GM12878 (cell line): ENCODE data around the gene ZBTB32. TPM values are rescaled to one million over a fixed set of nuclear protein-coding genes. Genes with fewer than 3 reads are reported as not detected.

Experiments
- BMI1 ChIP-seq: fragments of 450-650 bp; IDR thresholded peaks from 2 replicates; pipeline ENCODE4 v1.6.1; 2016; ENCODE audit warnings: mild to moderate bottlenecking, moderate library complexity, borderline replicate concordance
- CEBPB ChIP-seq, 2 experiments: fragments of 150-350 bp in 1 of 2; IDR thresholded peaks; 2 replicates each; pipeline ENCODE4 v1.6.1; 2012 to 2014; ENCODE audit warnings: low read depth in 2 of 2, low read length in 2 of 2, borderline replicate concordance in 1 of 2, inconsistent platforms in 1 of 2
- GABPA ChIP-seq: IDR thresholded peaks from 2 replicates; pipeline ENCODE4 v1.6.1; 2014; ENCODE audit warnings: antibody characterized with exemption, low read depth, mild to moderate bottlenecking, inconsistent platforms
- HCFC1 ChIP-seq: fragments of 150-350 bp; IDR thresholded peaks from 2 replicates; pipeline ENCODE4 v1.6.1; 2014; ENCODE audit warnings: low read length
- IKZF1 ChIP-seq: fragments of 450-650 bp; conservative IDR thresholded peaks from 2 replicates; pipeline ENCODE4 v1.6.1; 2017; ENCODE audit warnings: antibody characterized with exemption, mild to moderate bottlenecking
- IRF3 ChIP-seq: fragments of 450-650 bp; IDR thresholded peaks from 2 replicates; pipeline ENCODE4 v1.6.1; 2014; ENCODE audit warnings: mild to moderate bottlenecking
- KLF5 ChIP-seq: fragments of 450-650 bp; IDR thresholded peaks from 2 replicates; pipeline ENCODE4 v1.6.1; 2014; ENCODE audit warnings: mild to moderate bottlenecking; ENCODE audit not compliant: partially characterized antibody
- MLLT1 ChIP-seq: fragments of 450-650 bp; IDR thresholded peaks from 2 replicates; pipeline ENCODE4 v1.6.1; 2016; ENCODE audit warnings: mild to moderate bottlenecking
- MTA3 ChIP-seq: IDR thresholded peaks from 2 replicates; pipeline ENCODE4 v1.6.1; 2012; ENCODE audit warnings: low read length, inconsistent platforms, borderline replicate concordance
- NBN ChIP-seq: fragments of 450-650 bp; IDR thresholded peaks from 2 replicates; pipeline ENCODE4 v1.6.1; 2016
- NFXL1 ChIP-seq: fragments of 450-650 bp; IDR thresholded peaks from 2 replicates; pipeline ENCODE4 v1.6.1; 2017; ENCODE audit warnings: antibody characterized with exemption, mild to moderate bottlenecking, borderline replicate concordance
- POLR2AphosphoS5 ChIP-seq: IDR thresholded peaks from 2 replicates; pipeline ENCODE4 v1.6.1; 2011; ENCODE audit warnings: mild to moderate bottlenecking, low read length, inconsistent platforms
- RAD21 ChIP-seq: IDR thresholded peaks from 2 replicates; pipeline ENCODE4 v1.6.1; 2011; ENCODE audit warnings: mild to moderate bottlenecking, low read depth, low read length, moderate library complexity; ENCODE audit not compliant: insufficient read depth
- SIX5 ChIP-seq: IDR thresholded peaks from 2 replicates; pipeline ENCODE4 v1.6.1; 2011; ENCODE audit warnings: mild to moderate bottlenecking, low read depth, low read length, moderate library complexity; ENCODE audit not compliant: severe bottlenecking
- SP1 ChIP-seq: IDR thresholded peaks from one replicate; pipeline ENCODE4 v1.6.1; 2011; ENCODE audit warnings: low read depth, low read length
- SUPT20H ChIP-seq: IDR thresholded peaks from 2 replicates; pipeline ENCODE4 v1.6.1; 2011; ENCODE audit warnings: low read depth, mild to moderate bottlenecking, low read length, moderate library complexity, borderline replicate concordance; ENCODE audit not compliant: control insufficient read depth
- TBL1XR1 ChIP-seq: IDR thresholded peaks from 2 replicates; pipeline ENCODE4 v1.6.1; 2012; ENCODE audit warnings: low read depth, low read length, improper control_type of control experiment
- YBX1 ChIP-seq: fragments of 450-650 bp; IDR thresholded peaks from 2 replicates; pipeline ENCODE4 v1.6.1; 2016; ENCODE audit warnings: antibody characterized with exemption
- ZBTB33 ChIP-seq: fragments of 450-650 bp; IDR thresholded peaks from 2 replicates; pipeline ENCODE4 v1.6.1; 2017; ENCODE audit warnings: mild to moderate bottlenecking
- ZSCAN29 ChIP-seq: fragments of 450-650 bp; IDR thresholded peaks from 2 replicates; pipeline ENCODE4 v1.6.1; 2017; ENCODE audit warnings: mild to moderate bottlenecking, moderate library complexity
- ZZZ3 ChIP-seq: IDR thresholded peaks from 2 replicates; pipeline ENCODE4 v1.6.1; 2011; ENCODE audit warnings: low read depth; ENCODE audit not compliant: control insufficient read depth, insufficient read length
- polyA plus RNA-seq, 11 experiments: library from polyadenylated mRNA; depleted of rRNA in 4 of 11; unstranded in 6 of 11; stranded (reverse) in 5 of 11; fragments of >200 nt; fragmentation: Nextera tagmentation in 4 of 11; fragmentation: Illumina TruSeq in 1 of 11; extraction: Ambion mirVana in 4 of 11; extraction: Trizol in 1 of 11; gene quantifications; 1 replicate in 1 of 11; 2 replicates in 10 of 11; pipeline versions ENCODE4 v1.2.1 to v1.2.3, GENCODE V29; 2011 to 2016; ENCODE audit warnings: inconsistent platforms in 2 of 11, missing spikeins in 2 of 11, low read depth in 1 of 11
- total RNA-seq, 4 experiments: library from RNA; depleted of rRNA in 3 of 4; stranded (reverse); fragments of >200 nt in 3 of 4; fragmentation: Illumina TruSeq in 1 of 4; extraction: Trizol in 1 of 4; gene quantifications; 2 replicates each; pipeline versions ENCODE4 v1.2.1 to v1.2.3, GENCODE V29; 2013 to 2021

ZBTB32 gene
- total and polyA plus RNA-seq, 10 of the 15 experiments (the other 5 are each of a cell fraction or from before 2014, with no cell fraction given): 1.0 to 46.7 (median 16.0) TPM

- no peak for TF ChIP-seq ZBTB33
- TF ChIP-seq IKZF1: peak; percentile 87
- no peak for TF ChIP-seq SUPT20H
- no peak for TF ChIP-seq RAD21
- no peak for TF ChIP-seq TBL1XR1
- 0 out of 2 replicates have a peak, but pooled peaks have one; percentile 10 for TF ChIP-seq GABPA
- no peak for TF ChIP-seq YBX1
- TF ChIP-seq IRF3: no peak
- no peak for TF ChIP-seq SIX5
- TF ChIP-seq SP1: peak; percentile 79
- peak; percentile 88 for TF ChIP-seq NBN
- peak; percentile 92 for TF ChIP-seq POLR2AphosphoS5
- TF ChIP-seq ZZZ3: no peak
- no peak for TF ChIP-seq NFXL1
- no peak; the same call in 1 of the 2 replicates for TF ChIP-seq ZSCAN29
- peak; percentile 40 for TF ChIP-seq KLF5
- no peak for TF ChIP-seq CEBPB (IDR thresholded peaks at IDR 0.05; ENCODE audit: borderline replicate concordance in 1 of 2, low read depth in 2 of 2, low read length in 2 of 2)
- 0 out of 2 replicates have a peak, but pooled peaks have one; percentile 45 for TF ChIP-seq MLLT1
- TF ChIP-seq MTA3: no peak
- TF ChIP-seq BMI1: no peak; the same call in 1 of the 2 replicates
- TF ChIP-seq HCFC1: no peak; the same call in 1 of the 2 replicates
Observed at GRCh38 chr19:35712567-35713505, 8.5 kb downstream of the ZBTB32 start (continued).
